SK-N-MC (cell line): Measurements from ENCODE around the gene TEAD2.
A peak's percentile ranks its signal among the peaks of the same experiment; 100 is the strongest.

Experiments used
- DNase-seq: peaks from one replicate; pipeline ENCODE4 v3.0.0-alpha.2; 2011; ENCODE audit warnings: low read depth, low spot score
- H3K27ac ChIP-seq: fragments of 200-600 bp; sonication (generic); 2 replicates; pipeline ENCODE4 v1.5.1; 2016; ENCODE audit warnings: mixed run types
- H3K36me3 ChIP-seq: fragments of 200-600 bp; sonication (generic); 2 replicates; pipeline ENCODE4 v1.6.1; 2017; ENCODE audit warnings: antibody characterized with exemption, low read length, mixed read lengths; ENCODE audit not compliant: insufficient read depth
- H3K4me3 ChIP-seq: fragments of 200-600 bp; sonication (generic); 2 replicates; pipeline ENCODE4 v1.5.1; 2016
- H3K9ac ChIP-seq: fragments of 200-600 bp; sonication (generic); 2 replicates; pipeline ENCODE4 v1.8.0; 2017; ENCODE audit warnings: mixed run types, mixed read lengths; ENCODE audit not compliant: insufficient read length
- H3K9me3 ChIP-seq: fragments of 200-600 bp; sonication (generic); 2 replicates; pipeline ENCODE4 v1.6.1; 2017; ENCODE audit warnings: low read depth, mild to moderate bottlenecking, antibody characterized with exemption, low read length, moderate library complexity, mixed read lengths
- EZH2 ChIP-seq: fragments of 200-600 bp; sonication (generic); IDR thresholded peaks from one replicate; pipeline ENCODE4 v1.6.1; 2017; ENCODE audit warnings: antibody characterized with exemption
- FOXP2 ChIP-seq: optimal IDR thresholded peaks from 2 replicates; pipeline ENCODE3; 2011; ENCODE audit warnings: mild to moderate bottlenecking, moderate library complexity; ENCODE audit not compliant: insufficient read depth; ENCODE audit errors: extremely low read length, control extremely low read depth
- POLR2AphosphoS5 ChIP-seq: IDR thresholded peaks from 2 replicates; pipeline ENCODE4 v1.6.1; 2012; ENCODE audit warnings: mild to moderate bottlenecking, low read depth, low read length, borderline replicate concordance

Gene TEAD2

GRCh38 chr19:49398931-49399330, 36.7 kb upstream of the TEAD2 start:
- Histone ChIP-seq H3K36me3 (no peaks in the 10 kb centered on the region), H3K4me3 (no peak overlapping the region), H3K9ac (peak overlapping the region; percentile 45), H3K27ac (0 out of 2 replicates have a peak overlapping the region, but pooled peaks have one; percentile 23), H3K9me3 (no peaks in the 10 kb centered on the region)
- DNase-seq: no peak
- TF ChIP-seq POLR2AphosphoS5 (no peak), EZH2 (no peak), FOXP2 (no peak)

GRCh38 chr19:49398001-49398615, 35.9 kb upstream of the TEAD2 start:
- DNase-seq: no peak

GRCh38 chr19:49396738-49397505, 34.7 kb upstream of the TEAD2 start:
- no peak overlapping the region for H3K9ac ChIP-seq
- no peak overlapping the region for H3K27ac ChIP-seq
- H3K9me3 ChIP-seq: no peaks in the 10 kb centered on the region
- no peak for DNase-seq
- no peaks in the 10 kb centered on the region for H3K36me3 ChIP-seq
- no peak for TF ChIP-seq EZH2
- no peak for TF ChIP-seq POLR2AphosphoS5
- no peak overlapping the region for H3K4me3 ChIP-seq

More at GRCh38 chr19:49398001-49398615, 35.9 kb upstream of the TEAD2 start:
- TF ChIP-seq POLR2AphosphoS5 (no peak), EZH2 (no peak), FOXP2 (no peak)
- Histone ChIP-seq H3K27ac (peak overlapping the region; percentile 25; the same call in 1 of the 2 replicates), H3K9ac (no peak overlapping the region), H3K36me3 (no peaks in the 10 kb centered on the region), H3K9me3 (no peaks in the 10 kb centered on the region), H3K4me3 (no peak overlapping the region)

GRCh38 chr19:49395581-49396407, 33.6 kb upstream of the TEAD2 start:
- Histone ChIP-seq H3K9me3 (no peaks in the 10 kb centered on the region), H3K9ac (no peak overlapping the region), H3K4me3 (no peak overlapping the region), H3K27ac (no peak overlapping the region), H3K36me3 (no peaks in the 10 kb centered on the region)
- TF ChIP-seq POLR2AphosphoS5 (no peak), FOXP2 (no peak), EZH2 (no peak)
- DNase-seq: no peak

GRCh38 chr19:49393881-49394280, 31.7 kb upstream of the TEAD2 start:
- Histone ChIP-seq H3K9me3 (no peaks in the 10 kb centered on the region), H3K36me3 (no peaks in the 10 kb centered on the region), H3K4me3 (no peak overlapping the region), H3K27ac (no peak overlapping the region), H3K9ac (no peak overlapping the region)
- DNase-seq: no peak
- no peak for TF ChIP-seq FOXP2
- no peak for TF ChIP-seq POLR2AphosphoS5
- no peak for TF ChIP-seq EZH2

- Histone ChIP-seq H3K9ac (no peak overlapping the region), H3K4me3 (no peak overlapping the region), H3K9me3 (no peaks in the 10 kb centered on the region), H3K36me3 (no peaks in the 10 kb centered on the region), H3K27ac (peak overlapping the region; percentile 71; the same call in 1 of the 2 replicates)
- DNase-seq: no peak
- no peak for TF ChIP-seq POLR2AphosphoS5
Measured at GRCh38 chr19:49391581-49392399, 29.6 kb upstream of the TEAD2 start.

- no peak for TF ChIP-seq POLR2AphosphoS5
- TF ChIP-seq EZH2: no peak
- no peak for TF ChIP-seq FOXP2
- H3K9me3 ChIP-seq: no peaks in the 10 kb centered on the region
- peak overlapping the region; percentile 64 for H3K27ac ChIP-seq
- H3K9ac ChIP-seq: no peak overlapping the region
- H3K4me3 ChIP-seq: no peak overlapping the region
- no peak for DNase-seq
- H3K36me3 ChIP-seq: no peaks in the 10 kb centered on the region
Measured at GRCh38 chr19:49390929-49391359, 28.7 kb upstream of the TEAD2 start.
